HEK293 (cell line): ENCODE results near the gene HIPK4.

ENCODE experiments used
- BCL11B ChIP-seq: fragments of 450-650 bp; formaldehyde crosslinking; IDR thresholded peaks from 2 replicates; pipeline ENCODE4 v1.5.1; 2016; ENCODE audit warnings: low read depth, missing biosample characterization, missing genetic modification characterization
- HOXA7 ChIP-seq: sonication (generic); formaldehyde crosslinking; IDR thresholded peaks from 2 replicates; pipeline ENCODE4 v1.8.1; 2022; ENCODE audit warnings: missing genetic modification reagents, borderline replicate concordance
- HOXD13 ChIP-seq: sonication (generic); formaldehyde crosslinking; IDR thresholded peaks from 2 replicates; pipeline ENCODE4 v1.8.0; 2022; ENCODE audit warnings: missing genetic modification reagents, borderline replicate concordance
- KLF1 ChIP-seq: fragments of 450-650 bp; formaldehyde crosslinking; IDR thresholded peaks from 2 replicates; pipeline ENCODE4 v1.5.1; 2016; ENCODE audit warnings: missing biosample characterization, missing genetic modification characterization
- PRDM2 ChIP-seq: fragments of 450-650 bp; formaldehyde crosslinking; IDR thresholded peaks from 2 replicates; pipeline ENCODE4 v1.5.1; 2016; ENCODE audit warnings: missing biosample characterization, missing genetic modification characterization, borderline replicate concordance
- PRDM4 ChIP-seq: fragments of 450-650 bp; formaldehyde crosslinking; IDR thresholded peaks from 2 replicates; pipeline ENCODE4 v1.5.1; 2017; ENCODE audit warnings: missing biosample characterization, missing genetic modification characterization
- SCRT2 ChIP-seq: fragments of 450-650 bp; formaldehyde crosslinking; IDR thresholded peaks from 2 replicates; pipeline ENCODE4 v1.5.1; 2016; ENCODE audit warnings: missing biosample characterization, missing genetic modification characterization
- SP3 ChIP-seq: fragments of 450-650 bp; formaldehyde crosslinking; IDR thresholded peaks from 2 replicates; pipeline ENCODE4 v1.5.1; 2016; ENCODE audit warnings: missing biosample characterization, missing genetic modification characterization
- TRIM28 ChIP-seq: IDR thresholded peaks from 2 replicates; pipeline ENCODE4 v1.6.1; 2011; ENCODE audit warnings: low read length, control low read depth, borderline replicate concordance
- ZBTB20 ChIP-seq: fragments of 450-650 bp; formaldehyde crosslinking; IDR thresholded peaks from 2 replicates; pipeline ENCODE4 v1.5.1; 2016; ENCODE audit warnings: missing biosample characterization, missing genetic modification characterization
- ZFP3 ChIP-seq: fragments of 450-650 bp; formaldehyde crosslinking; IDR thresholded peaks from 2 replicates; pipeline ENCODE4 v1.5.1; 2016; ENCODE audit warnings: low read depth, missing biosample characterization, missing genetic modification characterization
- ZFP69B ChIP-seq: fragments of 450-650 bp; formaldehyde crosslinking; IDR thresholded peaks from 2 replicates; pipeline ENCODE4 v1.5.1; 2016; ENCODE audit warnings: missing biosample characterization, missing genetic modification characterization
- ZNF157 ChIP-seq: fragments of 450-650 bp; formaldehyde crosslinking; IDR thresholded peaks from 2 replicates; pipeline ENCODE4 v1.5.1; 2016; ENCODE audit warnings: missing biosample characterization, missing genetic modification characterization
- ZNF174 ChIP-seq: fragments of 450-650 bp; formaldehyde crosslinking; IDR thresholded peaks from 2 replicates; pipeline ENCODE4 v1.5.0; 2017; ENCODE audit warnings: missing biosample characterization, mild to moderate bottlenecking, missing genetic modification characterization
- ZNF391 ChIP-seq: fragments of 450-650 bp; formaldehyde crosslinking; IDR thresholded peaks from 2 replicates; pipeline ENCODE4 v1.5.1; 2016; ENCODE audit warnings: low read depth, missing biosample characterization, missing genetic modification characterization, borderline replicate concordance
- ZNF394 ChIP-seq: fragments of 450-650 bp; formaldehyde crosslinking; IDR thresholded peaks from 2 replicates; pipeline ENCODE4 v1.5.1; 2016; ENCODE audit warnings: missing biosample characterization, missing genetic modification characterization, mild to moderate bottlenecking, moderate library complexity, borderline replicate concordance
- ZNF416 ChIP-seq: fragments of 450-650 bp; formaldehyde crosslinking; IDR thresholded peaks from 2 replicates; pipeline ENCODE4 v1.5.1; 2016; ENCODE audit warnings: missing biosample characterization, missing genetic modification characterization
- ZNF423 ChIP-seq: fragments of 450-650 bp; formaldehyde crosslinking; IDR thresholded peaks from 2 replicates; pipeline ENCODE4 v1.5.1; 2016; ENCODE audit warnings: missing biosample characterization, missing genetic modification characterization
- ZNF449 ChIP-seq: fragments of 450-650 bp; formaldehyde crosslinking; IDR thresholded peaks from 2 replicates; pipeline ENCODE4 v1.5.1; 2017; ENCODE audit warnings: missing biosample characterization, mild to moderate bottlenecking, missing genetic modification characterization, moderate library complexity
- ZNF48 ChIP-seq: fragments of 450-650 bp; formaldehyde crosslinking; IDR thresholded peaks from 2 replicates; pipeline ENCODE4 v1.5.1; 2016; ENCODE audit warnings: missing biosample characterization, missing genetic modification characterization
- ZNF544 ChIP-seq: fragments of 450-650 bp; formaldehyde crosslinking; IDR thresholded peaks from 2 replicates; pipeline ENCODE4 v1.5.0; 2017; ENCODE audit warnings: missing biosample characterization, missing genetic modification characterization
- ZNF596 ChIP-seq: fragments of 450-650 bp; IDR thresholded peaks from 2 replicates; pipeline ENCODE4 v1.5.0; 2018; ENCODE audit warnings: missing biosample characterization, mild to moderate bottlenecking, missing genetic modification characterization, moderate library complexity
- ZNF600 ChIP-seq: fragments of 450-650 bp; formaldehyde crosslinking; IDR thresholded peaks from 2 replicates; pipeline ENCODE4 v1.5.1; 2016; ENCODE audit warnings: missing biosample characterization, missing genetic modification characterization
- ZNF621 ChIP-seq: fragments of 450-650 bp; formaldehyde crosslinking; IDR thresholded peaks from 2 replicates; pipeline ENCODE4 v1.5.1; 2017; ENCODE audit warnings: missing biosample characterization, missing genetic modification characterization
- ZNF670 ChIP-seq: fragments of 450-650 bp; formaldehyde crosslinking; IDR thresholded peaks from 2 replicates; pipeline ENCODE4 v1.5.1; 2016; ENCODE audit warnings: missing biosample characterization, missing genetic modification characterization, low read depth
- ZNF768 ChIP-seq: fragments of 450-650 bp; formaldehyde crosslinking; IDR thresholded peaks from 2 replicates; pipeline ENCODE4 v1.5.1; 2018; ENCODE audit warnings: missing biosample characterization, mild to moderate bottlenecking, missing genetic modification characterization
- ZNF792 ChIP-seq: fragments of 450-650 bp; formaldehyde crosslinking; IDR thresholded peaks from 2 replicates; pipeline ENCODE4 v1.5.1; 2016; ENCODE audit warnings: missing biosample characterization, missing genetic modification characterization
- ZNF843 ChIP-seq: fragments of 450-650 bp; formaldehyde crosslinking; IDR thresholded peaks from 2 replicates; pipeline ENCODE4 v1.5.1; 2016; ENCODE audit warnings: missing biosample characterization, missing genetic modification characterization
- ZXDB ChIP-seq: fragments of 450-650 bp; formaldehyde crosslinking; IDR thresholded peaks from 2 replicates; pipeline ENCODE4 v1.5.1; 2016; ENCODE audit warnings: missing biosample characterization, missing genetic modification characterization
- TF ChIP-seq, protein P1 (sequence below): fragments of 450-650 bp; formaldehyde crosslinking; IDR thresholded peaks from 2 replicates; pipeline ENCODE4 v1.5.1; 2017; ENCODE audit warnings: missing biosample characterization, missing genetic modification characterization

HIPK4 gene

DNA sequence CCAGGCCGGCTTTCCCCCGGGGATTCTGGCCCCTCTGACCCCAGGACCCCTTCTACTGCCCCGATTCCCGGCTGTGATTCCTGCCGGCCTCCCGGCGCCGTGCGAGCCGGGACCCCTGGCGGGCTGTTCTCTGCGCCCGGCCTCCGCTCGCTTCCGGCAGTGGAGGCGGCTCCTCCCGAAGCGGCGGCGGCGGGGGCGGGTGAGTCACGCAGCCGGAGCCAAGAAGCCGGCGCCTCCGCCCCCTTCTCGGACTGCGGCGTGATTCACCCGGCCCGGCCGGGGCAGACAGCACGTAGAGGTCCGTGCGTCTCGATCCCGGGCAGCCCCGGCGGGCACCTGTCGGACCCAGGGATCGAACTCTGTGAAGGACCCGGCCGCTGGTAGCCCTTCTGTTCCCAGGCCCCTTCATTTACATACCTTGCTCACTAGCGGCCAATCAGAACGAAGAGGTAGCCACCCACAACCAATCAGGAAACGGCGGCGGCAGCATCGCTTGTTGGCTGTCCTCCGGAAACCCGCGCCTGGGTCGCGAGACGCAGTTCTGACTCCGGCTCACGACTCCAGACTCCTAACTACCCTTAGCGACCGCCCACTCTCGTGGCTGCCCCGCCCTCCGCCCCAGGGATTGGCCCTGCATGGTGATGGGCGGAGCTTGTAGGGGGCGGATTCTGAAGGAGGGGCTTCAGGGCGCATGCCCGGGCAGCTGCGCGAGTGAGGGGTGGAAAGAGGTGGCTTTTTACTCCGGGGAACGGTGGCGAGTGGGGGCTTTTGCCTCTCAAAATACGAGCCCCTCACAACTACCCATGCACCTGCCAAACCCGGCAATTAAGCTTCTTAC, 35.7 kb upstream of the HIPK4 start, which contains the start of gene SERTAD1 (continued):
- TF ChIP-seq ZBTB20, result peak; percentile 94
- TF ChIP-seq SP3, result peak; percentile 99
- peak; percentile 90 for TF ChIP-seq ZNF391 (tag by site-specific recombination)
- no peak for TF ChIP-seq PRDM2
- no peak; the same call in 1 of the 2 replicates for TF ChIP-seq ZNF596 (tag by site-specific recombination)
- peak; percentile 90 for TF ChIP-seq ZXDB
- no peak for TF ChIP-seq HOXA7 (CRISPR knock-in tag)
- peak; percentile 98 for TF ChIP-seq ZNF600 (tag by site-specific recombination)
- TF ChIP-seq ZFP69B (tag by site-specific recombination), result peak; percentile 26
- TF ChIP-seq BCL11B (tag by site-specific recombination), result peak; percentile 96
- peak; percentile 64 for TF ChIP-seq ZNF843 (tag by site-specific recombination)
- peak; percentile 58; the same call in 1 of the 2 replicates for TF ChIP-seq ZNF792 (tag by site-specific recombination)
- TF ChIP-seq ZNF157 (tag by site-specific recombination), result no peak
- no peak for TF ChIP-seq ZNF48 (tag by site-specific recombination)
- TF ChIP-seq, protein P1, sequence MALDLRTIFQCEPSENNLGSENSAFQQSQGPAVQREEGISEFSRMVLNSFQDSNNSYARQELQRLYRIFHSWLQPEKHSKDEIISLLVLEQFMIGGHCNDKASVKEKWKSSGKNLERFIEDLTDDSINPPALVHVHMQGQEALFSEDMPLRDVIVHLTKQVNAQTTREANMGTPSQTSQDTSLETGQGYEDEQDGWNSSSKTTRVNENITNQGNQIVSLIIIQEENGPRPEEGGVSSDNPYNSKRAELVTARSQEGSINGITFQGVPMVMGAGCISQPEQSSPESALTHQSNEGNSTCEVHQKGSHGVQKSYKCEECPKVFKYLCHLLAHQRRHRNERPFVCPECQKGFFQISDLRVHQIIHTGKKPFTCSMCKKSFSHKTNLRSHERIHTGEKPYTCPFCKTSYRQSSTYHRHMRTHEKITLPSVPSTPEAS, result no peak
- peak; percentile 74 for TF ChIP-seq ZNF394 (tag by site-specific recombination)
- no peak for TF ChIP-seq TRIM28
- TF ChIP-seq ZNF423 (tag by site-specific recombination), result peak; percentile 90; the same call in 1 of the 2 replicates
- TF ChIP-seq ZNF621 (tag by site-specific recombination), result no peak
- TF ChIP-seq ZNF544 (tag by site-specific recombination), result no peak
- TF ChIP-seq PRDM4 (tag by site-specific recombination), result no peak; the same call in none of the 2 replicates
- TF ChIP-seq ZNF449 (tag by site-specific recombination), result peak; percentile 49; the same call in 1 of the 2 replicates
- no peak for TF ChIP-seq ZNF768
- no peak for TF ChIP-seq HOXD13
- TF ChIP-seq ZNF174, result no peak
- TF ChIP-seq ZFP3 (tag by site-specific recombination), result no peak
- TF ChIP-seq KLF1 (tag by site-specific recombination), result peak; percentile 56
- TF ChIP-seq ZNF416 (tag by site-specific recombination), result no peak
- TF ChIP-seq ZNF670, result no peak
- peak; percentile 93 for TF ChIP-seq SCRT2
